ENCODE results near the gene BTN2A1.

The BTN2A1 gene

GRCh38 chr6:26472549-26473290 is 15.0 kb downstream of the BTN2A1 start:
- no peak for DNase-seq

GRCh38 chr6:26473429-26473757 is 15.6 kb downstream of the BTN2A1 start:
- DNase-seq: no peak

- DNase-seq: no peak
Measured at GRCh38 chr6:26473758-26474438, 16.1 kb downstream of the BTN2A1 start.

- no peak for DNase-seq
Measured at GRCh38 chr6:26474439-26474881, 16.7 kb downstream of the BTN2A1 start.

GRCh38 chr6:26475823-26476729 is 18.3 kb downstream of the BTN2A1 start:
- no peak for DNase-seq

- DNase-seq: no peak
Measured at GRCh38 chr6:26476896-26477295, 19.1 kb downstream of the BTN2A1 start.

- DNase-seq: no peak
Measured at GRCh38 chr6:26477426-26477825, 19.7 kb downstream of the BTN2A1 start.

GRCh38 chr6:26478100-26478984 is 20.6 kb downstream of the BTN2A1 start:
- DNase-seq: no peak

- no peak for DNase-seq
Measured at GRCh38 chr6:26478985-26479278, 21.2 kb downstream of the BTN2A1 start.

- DNase-seq: no peak
Measured at GRCh38 chr6:26482338-26482737, 24.6 kb downstream of the BTN2A1 start.

GRCh38 chr6:26483727-26484126 is 26.0 kb downstream of the BTN2A1 start:
- no peak for DNase-seq

- DNase-seq: no peak
Measured at GRCh38 chr6:26484161-26484560, 26.4 kb downstream of the BTN2A1 start.

- DNase-seq: no peak
Measured at GRCh38 chr6:26485112-26485780, 27.5 kb downstream of the BTN2A1 start.

GRCh38 chr6:26486358-26486757 is 28.6 kb downstream of the BTN2A1 start:
- no peak for DNase-seq

GRCh38 chr6:26487466-26487865 is 29.7 kb downstream of the BTN2A1 start:
- DNase-seq: no peak

- DNase-seq: no peak
Measured at GRCh38 chr6:26489996-26490964, 32.5 kb downstream of the BTN2A1 start.

- no peak for DNase-seq
Measured at GRCh38 chr6:26491604-26492003, 33.8 kb downstream of the BTN2A1 start.

- no peak for DNase-seq
Measured at GRCh38 chr6:26493258-26493657, 35.5 kb downstream of the BTN2A1 start.

- no peak for DNase-seq
Measured at GRCh38 chr6:26494117-26494516, 36.4 kb downstream of the BTN2A1 start.

GRCh38 chr6:26495281-26495680 is 37.5 kb downstream of the BTN2A1 start:
- DNase-seq: no peak

GRCh38 chr6:26497610-26498009 is 39.9 kb downstream of the BTN2A1 start:
- no peak for DNase-seq
